ENCODE measurements around the gene ADAM33.

DNA sequence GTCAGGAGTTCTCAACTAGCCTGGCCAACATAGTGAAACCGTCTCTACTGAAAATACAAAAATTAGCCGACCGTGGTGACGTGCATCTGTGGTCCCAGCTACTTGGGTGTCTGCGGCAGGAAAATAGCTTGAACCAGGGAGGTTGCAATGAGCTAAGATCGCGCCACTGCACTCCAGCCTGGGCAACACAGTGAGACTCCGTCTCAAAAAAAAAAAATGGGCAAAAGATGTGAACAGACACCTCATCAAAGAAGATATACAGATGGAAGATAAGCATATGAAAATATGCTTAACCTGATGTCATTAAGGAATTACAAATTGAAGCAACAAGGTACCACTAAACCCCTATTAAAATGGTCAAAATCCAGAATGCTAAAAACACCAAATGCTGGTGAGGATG, 41.5 kb upstream of the ADAM33 start:
- TF ChIP-seq, protein P1, sequence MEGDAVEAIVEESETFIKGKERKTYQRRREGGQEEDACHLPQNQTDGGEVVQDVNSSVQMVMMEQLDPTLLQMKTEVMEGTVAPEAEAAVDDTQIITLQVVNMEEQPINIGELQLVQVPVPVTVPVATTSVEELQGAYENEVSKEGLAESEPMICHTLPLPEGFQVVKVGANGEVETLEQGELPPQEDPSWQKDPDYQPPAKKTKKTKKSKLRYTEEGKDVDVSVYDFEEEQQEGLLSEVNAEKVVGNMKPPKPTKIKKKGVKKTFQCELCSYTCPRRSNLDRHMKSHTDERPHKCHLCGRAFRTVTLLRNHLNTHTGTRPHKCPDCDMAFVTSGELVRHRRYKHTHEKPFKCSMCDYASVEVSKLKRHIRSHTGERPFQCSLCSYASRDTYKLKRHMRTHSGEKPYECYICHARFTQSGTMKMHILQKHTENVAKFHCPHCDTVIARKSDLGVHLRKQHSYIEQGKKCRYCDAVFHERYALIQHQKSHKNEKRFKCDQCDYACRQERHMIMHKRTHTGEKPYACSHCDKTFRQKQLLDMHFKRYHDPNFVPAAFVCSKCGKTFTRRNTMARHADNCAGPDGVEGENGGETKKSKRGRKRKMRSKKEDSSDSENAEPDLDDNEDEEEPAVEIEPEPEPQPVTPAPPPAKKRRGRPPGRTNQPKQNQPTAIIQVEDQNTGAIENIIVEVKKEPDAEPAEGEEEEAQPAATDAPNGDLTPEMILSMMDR (IDR thresholded peaks at IDR 0.05), result no peak
- TF ChIP-seq POLR2A (IDR thresholded peaks at IDR 0.05), result no peak

Data from Peyer's patch (tissue), 4 donors.